Measurements from ENCODE around the gene RGS13.
A peak's percentile ranks its signal among the peaks of the same experiment; 100 is the strongest.
"Not testable (repeated sequence)": the region's sequence is repeated elsewhere in the genome, so short reads cannot be mapped to it uniquely, and the experiment has no call there.

The RGS13 gene

GRCh38 chr1:192678099-192678498 is 42.2 kb downstream of the RGS13 start:
- no peak for DNase-seq (ENCODE audit: low spot score)

- DNase-seq (ENCODE audit: low spot score): no peak
These were observed 46.4 kb downstream of the RGS13 start for GRCh38 chr1:192682335-192682734.

GRCh38 chr1:192683081-192683480 is 47.1 kb downstream of the RGS13 start:
- not testable (repeated sequence) for DNase-seq (ENCODE audit: low spot score)

DNA sequence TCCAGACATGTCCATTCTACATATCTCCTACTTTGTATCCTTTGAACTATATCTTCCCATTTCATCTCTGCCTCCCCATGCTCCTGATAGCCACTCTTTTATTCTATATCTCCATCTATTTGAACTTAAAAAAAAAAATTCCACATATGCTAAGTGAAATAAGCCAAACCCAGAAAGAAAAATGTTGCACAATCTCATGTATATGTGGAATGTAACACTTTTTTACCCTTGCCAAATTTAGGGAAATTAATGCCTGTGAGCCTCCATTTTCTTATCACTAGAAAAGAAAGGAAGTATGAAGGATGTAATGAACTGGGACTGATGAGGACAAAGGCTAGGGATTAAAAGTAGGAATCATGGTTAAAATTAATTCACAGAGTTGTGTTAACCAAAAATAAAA is 53.5 kb downstream of the RGS13 start:
- DNase-seq (ENCODE audit: low spot score): no peak

- DNase-seq (ENCODE audit: low spot score): no peak
These were observed 55.1 kb downstream of the RGS13 start for GRCh38 chr1:192691041-192691440.

DNA sequence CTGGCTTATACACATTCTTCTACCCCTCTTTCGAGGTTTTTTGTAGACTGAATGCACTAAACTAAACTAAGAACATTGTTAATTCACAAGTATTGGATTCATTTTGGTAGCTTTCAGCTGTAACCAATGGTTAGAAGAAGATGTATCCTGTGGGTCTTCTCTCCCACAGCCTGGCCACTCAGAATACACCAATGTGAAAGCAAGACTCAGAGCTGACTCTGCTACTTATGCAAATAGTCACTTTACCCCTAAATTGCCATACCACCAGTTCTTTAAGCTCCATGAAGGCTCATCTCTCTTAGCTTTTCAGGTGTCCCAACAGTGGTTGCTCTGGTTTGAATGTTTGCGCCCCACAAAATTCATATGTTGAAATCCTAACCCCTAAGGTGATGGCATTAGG is 60.1 kb downstream of the RGS13 start:
- DNase-seq (ENCODE audit: low spot score): no peak

DNA sequence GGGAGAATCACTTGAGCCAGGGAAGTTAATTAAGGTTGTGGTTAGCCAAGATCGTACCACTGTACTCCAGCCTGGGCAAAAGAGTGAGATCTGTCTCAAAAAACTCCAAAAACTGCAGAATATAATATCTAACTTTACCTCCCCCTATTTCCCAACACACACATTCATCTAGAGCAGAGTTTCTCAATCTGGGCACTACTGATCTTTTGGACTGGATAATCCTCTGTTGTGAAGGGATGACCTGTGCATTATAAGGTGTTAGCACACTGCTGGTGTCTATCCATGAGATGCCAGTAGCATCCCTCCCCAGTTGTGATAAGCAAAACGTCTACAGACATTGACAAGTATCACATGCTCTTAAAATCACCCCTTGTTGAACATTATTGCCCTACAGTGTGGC is 61.8 kb downstream of the RGS13 start:
- DNase-seq (ENCODE audit: low spot score): no peak

DNA sequence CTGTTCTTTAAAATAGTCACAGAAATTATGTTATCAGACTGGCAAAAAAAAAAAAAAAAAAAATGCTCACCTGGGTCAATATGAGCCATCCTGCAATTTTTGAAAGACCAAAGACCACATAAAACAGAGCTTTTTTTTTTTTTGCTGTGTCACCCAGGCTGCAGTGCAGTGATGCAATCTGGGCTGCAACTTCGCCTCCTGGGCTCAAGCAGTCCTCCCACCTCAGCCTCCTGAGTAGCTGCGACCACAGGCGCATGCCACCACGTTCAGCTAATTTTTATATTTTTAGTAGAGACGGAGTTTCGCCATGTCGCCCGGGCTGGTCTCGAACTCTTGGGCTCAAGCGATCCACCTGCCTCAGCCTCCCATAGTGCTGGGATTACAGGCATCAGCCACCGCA is 62.8 kb downstream of the RGS13 start:
- DNase-seq (ENCODE audit: low spot score): no peak

GRCh38 chr1:192700834-192701271 is 64.9 kb downstream of the RGS13 start:
- DNase-seq (ENCODE audit: low spot score): peak; percentile 10

- peak; percentile 5 for DNase-seq (ENCODE audit: low spot score)
These were observed 66.4 kb downstream of the RGS13 start for GRCh38 chr1:192702212-192702902.

GRCh38 chr1:192703283-192704206 is 67.6 kb downstream of the RGS13 start:
- no peak for DNase-seq (ENCODE audit: low spot score)

GRCh38 chr1:192705510-192705909 is 69.6 kb downstream of the RGS13 start:
- DNase-seq (ENCODE audit: low spot score): no peak

DNA sequence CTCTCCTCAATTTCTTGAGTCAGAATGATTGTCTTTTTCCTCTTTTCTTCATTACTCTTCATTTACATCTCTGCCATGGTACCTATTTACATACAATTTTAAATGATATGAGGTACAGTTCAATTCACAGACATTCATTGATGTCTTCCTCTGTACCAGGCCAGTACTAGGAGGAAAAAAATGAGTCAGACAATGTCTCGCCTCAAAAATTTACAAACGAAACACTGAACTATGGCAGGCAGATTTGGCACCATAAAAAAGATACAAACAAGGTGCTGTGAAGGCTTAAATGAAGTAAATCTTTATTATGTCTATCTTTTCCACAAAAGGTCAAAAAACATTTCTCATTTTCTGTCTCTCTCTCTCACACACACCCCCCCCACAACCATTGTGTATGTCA is 71.0 kb downstream of the RGS13 start:
- DNase-seq (ENCODE audit: low spot score): no peak

- DNase-seq (ENCODE audit: low spot score): no peak
These were observed 72.1 kb downstream of the RGS13 start for GRCh38 chr1:192707978-192708547.

- no peak for DNase-seq (ENCODE audit: low spot score)
These were observed 73.6 kb downstream of the RGS13 start for GRCh38 chr1:192709544-192709943.

Measured in HuH-7.5 (cell line).